ENCODE results near the gene CATSPERZ. TPM values are rescaled to one million over a fixed set of nuclear protein-coding genes. Genes with fewer than 3 reads are reported as not detected.
A peak's percentile ranks its signal among the peaks of the same experiment; 100 is the strongest.

Gene CATSPERZ
- total and polyA plus RNA-seq, 7 donors, result 1.1 to 1.4 TPM; not detected in 5

DNA sequence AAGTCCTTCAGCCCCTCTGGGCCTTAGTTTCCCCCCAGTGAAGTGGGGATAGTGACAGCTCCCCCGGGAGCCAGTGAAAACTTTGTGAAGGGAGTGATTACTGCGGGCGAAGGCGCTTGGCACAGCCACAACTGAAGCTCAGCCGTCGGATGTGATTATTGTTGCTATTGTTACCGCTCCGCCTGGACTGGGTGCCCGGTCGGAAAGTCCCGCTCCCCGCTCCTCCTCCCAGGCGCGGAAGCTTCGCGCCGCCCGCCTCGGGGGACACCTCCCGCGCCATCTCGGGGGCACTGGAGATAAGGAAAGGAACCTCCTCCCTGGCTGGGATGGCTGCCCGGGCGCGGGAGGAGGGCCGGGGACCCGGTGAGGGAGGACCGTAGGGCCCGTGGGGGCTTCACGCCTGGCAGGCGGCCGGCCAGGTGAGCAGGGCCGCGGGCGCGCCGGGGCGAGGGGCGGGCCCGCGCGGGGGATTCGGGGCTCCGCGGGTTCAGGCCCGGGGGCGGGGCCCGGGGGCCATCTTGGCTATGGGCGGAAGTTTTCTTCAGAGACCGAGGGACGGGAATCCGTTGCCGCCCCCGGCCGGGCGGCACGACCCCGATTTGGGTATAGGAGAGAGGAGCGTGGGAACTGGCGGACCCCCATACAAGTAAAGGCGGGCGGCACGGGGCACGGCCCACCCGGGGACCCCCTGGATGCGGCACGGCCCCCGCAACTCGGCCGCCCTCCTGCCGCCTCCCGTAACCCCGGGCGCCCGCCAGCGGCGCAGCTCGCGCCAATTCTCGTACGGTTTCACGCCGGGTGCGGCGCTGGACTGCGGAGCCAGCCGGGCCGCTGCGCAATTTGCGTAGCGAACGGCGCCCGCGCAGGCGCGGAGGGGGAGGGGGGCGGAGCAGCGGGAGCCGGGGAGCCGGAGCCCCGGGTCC is 14.9 kb upstream of the CATSPERZ start, which contains the start of gene GPR137:
TSS of gene GPR137 (plus strand) at position 887 of the 923 bp plus-strand sequence. CDS start 677 bp downstream, outside the sequence.
- intact Hi-C loops (cut with DNase I), result loop anchor here (1.0 kb wide), 1 partner anchor 15 kb away; no protein-coding TSS in a partner anchor
- DNase-seq, result peak; percentile 92

DNA sequence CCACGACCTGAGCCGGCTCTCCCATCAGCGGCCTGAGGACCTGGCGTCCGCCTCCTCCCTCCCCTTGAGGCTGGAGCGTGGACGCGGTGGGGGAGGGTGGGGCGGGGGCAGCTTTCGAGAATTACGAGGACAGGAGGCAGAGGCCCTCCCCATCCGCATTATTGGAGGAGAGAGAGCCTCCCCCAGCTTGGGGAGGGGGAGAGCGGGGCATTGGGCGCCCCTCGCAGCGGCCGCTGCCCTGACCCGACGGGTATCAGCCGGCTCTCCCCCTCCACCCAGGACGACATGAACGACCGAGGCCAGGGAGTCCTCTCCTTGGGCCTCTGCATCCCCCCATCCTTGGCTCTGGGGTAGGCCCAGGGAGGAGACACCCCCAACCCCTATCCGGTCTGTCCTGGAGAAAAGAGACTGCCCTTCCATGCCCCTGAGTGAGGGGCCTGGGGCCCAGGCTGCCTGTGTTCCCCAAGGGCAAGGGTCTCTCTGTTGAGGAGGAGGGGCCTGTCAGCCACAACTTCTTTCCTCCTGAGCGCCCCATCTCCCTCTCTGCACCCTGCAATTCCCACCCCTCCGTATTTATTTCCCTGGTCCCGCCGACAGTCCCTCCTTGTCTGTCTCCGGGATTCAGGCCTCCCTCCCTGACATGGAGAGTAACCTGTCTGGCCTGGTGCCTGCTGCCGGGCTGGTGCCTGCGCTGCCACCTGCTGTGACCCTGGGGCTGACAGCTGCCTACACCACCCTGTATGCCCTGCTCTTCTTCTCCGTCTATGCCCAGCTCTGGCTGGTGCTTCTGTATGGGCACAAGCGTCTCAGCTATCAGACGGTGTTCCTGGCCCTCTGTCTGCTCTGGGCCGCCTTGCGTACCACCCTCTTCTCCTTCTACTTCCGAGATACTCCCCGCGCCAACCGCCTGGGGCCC is 14.0 kb upstream of the CATSPERZ start:
- Histone ChIP-seq H3K36me3 (peaks cover 0 to 18% (median 10%) of the 10 kb centered on the region in 4 donors), H3K9me3 (no peaks in the 10 kb centered on the region), H3K4me1 (peaks cover 0 to 33% (median 30%) of the 10 kb centered on the region in 4 donors), H3K4me3 (peak overlapping the region; percentile 69 to 81 (median 76)), H3K27ac (peak overlapping the region; percentile 96 to 99 (median 98)), H3K27me3 (peaks cover 2 to 19% (median 15%) of the 10 kb centered on the region in 3 donors)
- TF ChIP-seq POLR2A (IDR thresholded peaks at IDR 0.05), result no peak
- DNase-seq, result no peak
- intact Hi-C loops (cut with DNase I), result no loop called here
- WGBS, 2 donors, result 18 to 28% methylated on average over 40 of the region's 40 CpGs

More for the DNA sequence above, 14.9 kb upstream of the CATSPERZ start, which contains the start of gene GPR137:
- peak within 1 kb of the TSS; percentile 69 to 81 (median 76) for H3K4me3 ChIP-seq
- 1% methylated on average over 102 of the region's 102 CpGs for WGBS, 2 donors
- H3K27me3 ChIP-seq, result peaks cover 0 to 10% (median 6%) of the 10 kb centered on the region in 3 donors
- peaks cover 0 to 22% (median 13%) of the 10 kb centered on the region in 4 donors for H3K36me3 ChIP-seq
- H3K27ac ChIP-seq, result peak within 1 kb of the TSS; percentile 96 to 99 (median 98)
- no peaks in the 10 kb centered on the region for H3K9me3 ChIP-seq
- peaks cover 0 to 31% (median 28%) of the 10 kb centered on the region in 4 donors for H3K4me1 ChIP-seq
- TF ChIP-seq POLR2A (IDR thresholded peaks at IDR 0.05), result peak in 1 of 2 donors; percentile 24
- peak; percentile 4 to 49 (median 38) for TF ChIP-seq POLR2AphosphoS5 (IDR thresholded peaks at IDR 0.05)
- TF ChIP-seq, protein P1, sequence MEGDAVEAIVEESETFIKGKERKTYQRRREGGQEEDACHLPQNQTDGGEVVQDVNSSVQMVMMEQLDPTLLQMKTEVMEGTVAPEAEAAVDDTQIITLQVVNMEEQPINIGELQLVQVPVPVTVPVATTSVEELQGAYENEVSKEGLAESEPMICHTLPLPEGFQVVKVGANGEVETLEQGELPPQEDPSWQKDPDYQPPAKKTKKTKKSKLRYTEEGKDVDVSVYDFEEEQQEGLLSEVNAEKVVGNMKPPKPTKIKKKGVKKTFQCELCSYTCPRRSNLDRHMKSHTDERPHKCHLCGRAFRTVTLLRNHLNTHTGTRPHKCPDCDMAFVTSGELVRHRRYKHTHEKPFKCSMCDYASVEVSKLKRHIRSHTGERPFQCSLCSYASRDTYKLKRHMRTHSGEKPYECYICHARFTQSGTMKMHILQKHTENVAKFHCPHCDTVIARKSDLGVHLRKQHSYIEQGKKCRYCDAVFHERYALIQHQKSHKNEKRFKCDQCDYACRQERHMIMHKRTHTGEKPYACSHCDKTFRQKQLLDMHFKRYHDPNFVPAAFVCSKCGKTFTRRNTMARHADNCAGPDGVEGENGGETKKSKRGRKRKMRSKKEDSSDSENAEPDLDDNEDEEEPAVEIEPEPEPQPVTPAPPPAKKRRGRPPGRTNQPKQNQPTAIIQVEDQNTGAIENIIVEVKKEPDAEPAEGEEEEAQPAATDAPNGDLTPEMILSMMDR (IDR thresholded peaks at IDR 0.05), result no peak
- no peak for TF ChIP-seq EP300 (IDR thresholded peaks at IDR 0.05)

DNA sequence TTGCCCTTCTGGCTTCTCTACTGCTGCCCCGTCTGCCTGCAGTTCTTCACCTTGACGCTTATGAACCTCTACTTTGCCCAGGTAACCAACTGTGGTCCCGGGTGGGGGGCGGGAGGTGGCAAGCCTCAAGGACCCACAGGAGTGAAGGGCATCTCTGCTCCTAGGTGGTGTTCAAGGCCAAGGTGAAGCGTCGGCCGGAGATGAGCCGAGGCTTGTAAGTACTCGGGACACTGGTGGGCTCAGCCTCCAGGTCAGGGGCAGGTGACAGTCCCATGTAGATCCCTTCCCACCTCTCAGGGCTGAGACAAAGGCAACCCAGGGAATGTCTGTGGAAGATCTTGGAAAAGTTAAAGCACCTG is 13.4 kb upstream of the CATSPERZ start:
- Histone ChIP-seq H3K36me3 (peaks cover 0 to 12% (median 6%) of the 10 kb centered on the region in 4 donors), H3K27ac (no peak overlapping the region), H3K9me3 (no peaks in the 10 kb centered on the region), H3K27me3 (peaks cover 8 to 26% (median 22%) of the 10 kb centered on the region in 3 donors), H3K4me3 (no peak overlapping the region), H3K4me1 (peaks cover 0 to 39% (median 37%) of the 10 kb centered on the region in 4 donors)
- intact Hi-C loops (cut with DNase I), result no loop called here
- WGBS, 2 donors, result 87 to 93% methylated on average over 9 of the region's 9 CpGs
- no peak for DNase-seq
- no peak for TF ChIP-seq EP300 (IDR thresholded peaks at IDR 0.05)

DNA sequence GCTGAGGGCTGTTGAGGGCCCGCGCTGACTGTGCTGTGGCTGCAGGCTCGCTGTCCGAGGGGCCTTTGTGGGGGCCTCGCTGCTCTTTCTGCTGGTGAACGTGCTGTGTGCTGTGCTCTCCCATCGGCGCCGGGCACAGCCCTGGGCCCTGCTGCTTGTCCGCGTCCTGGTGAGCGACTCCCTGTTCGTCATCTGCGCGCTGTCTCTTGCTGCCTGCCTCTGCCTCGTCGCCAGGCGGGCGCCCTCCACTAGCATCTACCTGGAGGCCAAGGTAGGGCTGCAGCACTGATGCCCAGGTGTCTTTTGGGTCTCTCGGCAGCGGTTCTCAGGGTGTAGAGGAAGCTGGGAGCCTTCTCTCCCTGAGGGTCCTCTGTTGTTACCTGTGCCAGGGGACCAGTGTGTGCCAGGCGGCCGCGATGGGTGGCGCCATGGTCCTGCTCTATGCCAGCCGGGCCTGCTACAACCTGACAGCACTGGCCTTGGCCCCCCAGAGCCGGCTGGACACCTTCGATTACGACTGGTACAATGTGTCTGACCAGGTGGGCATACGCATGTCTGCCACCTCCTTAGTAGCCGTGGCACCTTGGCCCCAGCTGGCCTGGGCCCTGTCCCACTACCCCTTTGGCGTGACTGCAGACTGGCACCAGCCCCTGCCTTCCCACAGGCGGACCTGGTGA is 12.3 kb upstream of the CATSPERZ start:
- 95 to 97% methylated on average over 33 of the region's 33 CpGs for WGBS, 2 donors
- intact Hi-C loops (cut with DNase I), result no loop called here
- no peak for DNase-seq

More for the DNA sequence above, 12.3 kb upstream of the CATSPERZ start:
- Histone ChIP-seq H3K36me3 (peaks cover 0 to 3% (median 0%) of the 10 kb centered on the region in 4 donors), H3K9me3 (no peaks in the 10 kb centered on the region), H3K27me3 (peaks cover 18 to 36% (median 32%) of the 10 kb centered on the region in 3 donors), H3K4me3 (no peak overlapping the region), H3K27ac (no peak overlapping the region), H3K4me1 (peaks cover 0 to 48% (median 44%) of the 10 kb centered on the region in 4 donors)
- no peak for TF ChIP-seq POLR2A (IDR thresholded peaks at IDR 0.05)
- TF ChIP-seq, protein P1 (IDR thresholded peaks at IDR 0.05), result no peak
- TF ChIP-seq POLR2AphosphoS5 (IDR thresholded peaks at IDR 0.05), result no peak
- TF ChIP-seq EP300 (IDR thresholded peaks at IDR 0.05), result no peak
